Activated CD4-positive, alpha-beta T cell treated with anti-CD3 and anti-CD28 coated beads, Interleukin-10, Interleukin-2, amounts not matched to agents 100 ng/mL and 50 ng/mL, durations not matched to agents 16 hours and 8 hours (primary cell): ENCODE data around the gene MUC5B.
"Not testable (repeated sequence)": the region's sequence is repeated elsewhere in the genome, so short reads cannot be mapped to it uniquely, and the experiment has no call there.

Source experiments
- DNase-seq: peaks from one replicate; pipeline ENCODE4 v3.0.0-alpha.2; 2020

The MUC5B gene

GRCh38 chr11:1234054-1234720, 11.3 kb downstream of the MUC5B start:
- DNase-seq, result no peak

DNA sequence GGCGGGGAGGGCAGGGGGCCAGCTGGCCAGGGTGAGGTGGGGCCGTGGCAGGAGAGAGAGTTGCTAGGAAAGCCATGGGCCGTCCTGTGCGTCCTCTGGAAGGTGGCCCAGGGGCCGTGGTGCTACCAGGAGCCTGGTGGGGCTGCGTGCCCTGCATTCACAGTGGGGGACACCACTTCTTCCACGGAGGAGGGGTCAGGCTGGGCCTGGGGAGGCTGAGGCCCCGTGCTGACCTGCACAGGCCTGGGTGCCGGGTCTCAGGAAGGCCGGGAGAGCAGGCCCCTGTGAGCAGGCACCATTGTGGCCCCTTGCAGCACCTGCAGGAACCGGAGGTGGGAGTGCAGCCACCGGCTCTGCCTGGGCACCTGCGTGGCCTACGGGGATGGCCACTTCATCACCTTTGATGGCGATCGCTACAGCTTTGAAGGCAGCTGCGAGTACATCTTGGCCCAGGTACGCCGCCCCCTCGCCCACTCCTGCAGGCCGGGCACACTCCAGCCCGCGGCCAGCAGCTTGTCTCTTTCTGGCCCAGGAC, 12.0 kb downstream of the MUC5B start:
- no peak for DNase-seq

GRCh38 chr11:1235306-1235900, 12.5 kb downstream of the MUC5B start:
- no peak for DNase-seq

- DNase-seq, result no peak
Observed at GRCh38 chr11:1235901-1236315, 13.0 kb downstream of the MUC5B start.

- DNase-seq, result no peak
Observed at GRCh38 chr11:1236316-1237127, 13.7 kb downstream of the MUC5B start.

GRCh38 chr11:1237128-1237580, 14.3 kb downstream of the MUC5B start:
- DNase-seq, result no peak

- no peak for DNase-seq
Observed at GRCh38 chr11:1237851-1238250, 15.0 kb downstream of the MUC5B start.

- DNase-seq, result no peak
Observed at GRCh38 chr11:1238767-1239595, 16.1 kb downstream of the MUC5B start.

- DNase-seq, result no peak
Observed at GRCh38 chr11:1239596-1240205, 16.8 kb downstream of the MUC5B start.

- DNase-seq, result no peak
Observed at GRCh38 chr11:1240771-1241170, 17.9 kb downstream of the MUC5B start.

GRCh38 chr11:1241706-1242105, 18.8 kb downstream of the MUC5B start:
- no peak for DNase-seq

GRCh38 chr11:1242289-1242688, 19.4 kb downstream of the MUC5B start:
- no peak for DNase-seq

DNA sequence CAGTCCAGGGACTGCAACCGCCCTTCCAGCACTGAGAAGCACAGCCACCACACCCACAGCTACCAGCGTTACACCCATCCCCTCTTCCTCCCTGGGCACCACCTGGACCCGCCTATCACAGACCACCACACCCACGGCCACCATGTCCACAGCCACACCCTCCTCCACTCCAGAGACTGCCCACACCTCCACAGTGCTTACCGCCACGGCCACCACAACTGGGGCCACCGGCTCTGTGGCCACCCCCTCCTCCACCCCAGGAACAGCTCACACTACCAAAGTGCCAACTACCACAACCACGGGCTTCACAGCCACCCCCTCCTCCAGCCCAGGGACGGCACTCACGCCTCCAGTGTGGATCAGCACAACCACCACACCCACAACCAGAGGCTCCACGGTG, 19.9 kb downstream of the MUC5B start:
- DNase-seq, result not testable (repeated sequence)

GRCh38 chr11:1243521-1243920, 20.7 kb downstream of the MUC5B start:
- not testable (repeated sequence) for DNase-seq

DNA sequence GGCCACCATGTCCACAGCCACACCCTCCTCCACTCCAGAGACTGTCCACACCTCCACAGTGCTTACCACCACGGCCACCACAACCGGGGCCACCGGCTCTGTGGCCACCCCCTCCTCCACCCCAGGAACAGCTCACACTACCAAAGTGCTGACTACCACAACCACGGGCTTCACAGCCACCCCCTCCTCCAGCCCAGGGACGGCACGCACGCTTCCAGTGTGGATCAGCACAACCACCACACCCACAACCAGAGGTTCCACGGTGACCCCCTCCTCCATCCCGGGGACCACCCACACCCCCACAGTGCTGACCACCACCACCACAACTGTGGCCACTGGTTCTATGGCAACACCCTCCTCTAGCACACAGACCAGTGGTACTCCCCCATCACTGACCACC, 21.7 kb downstream of the MUC5B start:
- DNase-seq, result not testable (repeated sequence)

GRCh38 chr11:1245717-1246116, 22.9 kb downstream of the MUC5B start:
- not testable (repeated sequence) for DNase-seq

DNA sequence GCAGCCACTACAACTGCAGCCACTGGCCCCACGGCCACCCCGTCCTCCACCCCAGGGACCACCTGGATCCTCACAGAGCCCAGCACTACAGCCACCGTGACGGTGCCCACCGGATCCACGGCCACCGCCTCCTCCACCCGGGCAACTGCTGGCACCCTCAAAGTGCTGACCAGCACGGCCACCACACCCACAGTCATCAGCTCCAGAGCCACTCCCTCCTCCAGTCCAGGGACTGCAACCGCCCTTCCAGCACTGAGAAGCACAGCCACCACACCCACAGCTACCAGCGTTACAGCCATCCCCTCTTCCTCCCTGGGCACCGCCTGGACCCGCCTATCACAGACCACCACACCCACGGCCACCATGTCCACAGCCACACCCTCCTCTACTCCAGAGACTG, 23.4 kb downstream of the MUC5B start:
- not testable (repeated sequence) for DNase-seq

DNA sequence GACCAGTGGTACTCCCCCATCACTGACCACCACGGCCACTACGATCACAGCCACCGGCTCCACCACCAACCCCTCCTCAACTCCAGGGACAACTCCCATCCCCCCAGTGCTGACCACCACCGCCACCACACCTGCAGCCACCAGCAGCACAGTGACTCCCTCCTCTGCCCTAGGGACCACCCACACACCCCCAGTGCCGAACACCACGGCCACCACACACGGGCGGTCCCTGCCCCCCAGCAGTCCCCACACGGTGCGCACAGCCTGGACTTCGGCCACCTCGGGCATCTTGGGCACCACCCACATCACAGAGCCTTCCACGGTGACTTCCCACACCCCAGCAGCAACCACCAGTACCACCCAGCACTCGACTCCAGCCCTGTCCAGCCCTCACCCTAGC, 24.2 kb downstream of the MUC5B start:
- DNase-seq, result not testable (repeated sequence)

GRCh38 chr11:1248951-1249350, 26.1 kb downstream of the MUC5B start:
- DNase-seq, result not testable (repeated sequence)

DNA sequence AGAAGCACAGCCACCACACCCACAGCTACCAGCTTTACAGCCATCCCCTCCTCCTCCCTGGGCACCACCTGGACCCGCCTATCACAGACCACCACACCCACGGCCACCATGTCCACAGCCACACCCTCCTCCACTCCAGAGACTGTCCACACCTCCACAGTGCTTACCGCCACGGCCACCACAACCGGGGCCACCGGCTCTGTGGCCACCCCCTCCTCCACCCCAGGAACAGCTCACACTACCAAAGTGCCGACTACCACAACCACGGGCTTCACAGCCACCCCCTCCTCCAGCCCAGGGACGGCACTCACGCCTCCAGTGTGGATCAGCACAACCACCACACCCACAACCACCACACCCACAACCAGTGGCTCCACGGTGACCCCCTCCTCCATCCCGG, 27.5 kb downstream of the MUC5B start:
- DNase-seq, result not testable (repeated sequence)

DNA sequence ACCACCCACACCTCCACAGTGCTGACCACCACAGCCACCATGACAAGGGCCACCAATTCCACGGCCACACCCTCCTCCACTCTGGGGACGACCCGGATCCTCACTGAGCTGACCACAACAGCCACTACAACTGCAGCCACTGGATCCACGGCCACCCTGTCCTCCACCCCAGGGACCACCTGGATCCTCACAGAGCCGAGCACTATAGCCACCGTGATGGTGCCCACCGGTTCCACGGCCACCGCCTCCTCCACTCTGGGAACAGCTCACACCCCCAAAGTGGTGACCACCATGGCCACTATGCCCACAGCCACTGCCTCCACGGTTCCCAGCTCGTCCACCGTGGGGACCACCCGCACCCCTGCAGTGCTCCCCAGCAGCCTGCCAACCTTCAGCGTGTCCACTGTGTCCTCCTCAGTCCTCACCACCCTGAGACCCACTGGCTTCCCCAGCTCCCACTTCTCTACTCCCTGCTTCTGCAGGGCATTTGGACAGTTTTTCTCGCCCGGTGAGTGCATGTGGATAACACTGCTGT, 28.4 kb downstream of the MUC5B start:
- DNase-seq, result no peak
